ENCODE measurements around the gene RAB40C.

The RAB40C gene

DNA sequence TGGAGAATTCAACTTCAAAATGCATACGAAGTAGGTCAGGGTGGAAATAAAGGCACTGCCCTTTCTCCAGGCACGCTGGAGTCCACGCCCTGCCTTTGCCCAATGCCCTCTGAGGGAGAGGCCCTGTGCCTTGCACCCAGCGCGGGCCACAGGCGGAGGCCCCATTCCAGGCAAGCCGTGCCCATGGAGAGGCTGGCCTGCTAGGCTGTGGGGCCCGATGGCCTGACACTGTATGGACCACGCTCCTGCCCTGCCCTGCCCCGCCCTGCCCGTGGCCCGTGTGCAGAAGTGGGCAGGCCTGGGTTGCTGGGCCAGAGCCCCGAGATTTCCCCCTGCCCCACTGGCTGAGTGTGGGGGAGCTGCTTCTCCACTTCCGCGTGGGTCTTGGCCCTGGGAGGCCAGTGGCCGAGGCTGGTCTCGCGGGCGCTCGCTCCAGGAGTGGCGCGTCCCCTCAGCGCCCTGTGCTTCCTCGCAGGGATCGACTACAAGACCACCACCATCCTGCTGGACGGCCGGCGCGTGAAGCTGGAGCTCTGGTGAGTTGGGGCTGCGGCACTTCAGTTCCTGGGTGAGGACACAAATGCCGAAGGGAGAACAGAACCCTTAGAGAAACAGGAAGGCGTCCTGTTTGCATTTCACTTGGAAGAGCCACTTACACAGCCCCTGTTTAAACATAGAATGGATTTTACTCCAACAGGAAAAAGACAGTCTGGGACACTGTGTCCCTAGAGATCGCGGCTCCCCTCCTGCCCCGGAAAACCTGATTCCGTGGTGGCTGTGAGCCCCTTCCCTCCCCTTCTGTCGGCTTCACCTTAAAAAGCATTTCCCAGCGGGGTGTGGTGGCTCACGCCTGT, 27.1 kb downstream of the RAB40C start:
- no peak for DNase-seq (ENCODE audit: low spot score)

DNA sequence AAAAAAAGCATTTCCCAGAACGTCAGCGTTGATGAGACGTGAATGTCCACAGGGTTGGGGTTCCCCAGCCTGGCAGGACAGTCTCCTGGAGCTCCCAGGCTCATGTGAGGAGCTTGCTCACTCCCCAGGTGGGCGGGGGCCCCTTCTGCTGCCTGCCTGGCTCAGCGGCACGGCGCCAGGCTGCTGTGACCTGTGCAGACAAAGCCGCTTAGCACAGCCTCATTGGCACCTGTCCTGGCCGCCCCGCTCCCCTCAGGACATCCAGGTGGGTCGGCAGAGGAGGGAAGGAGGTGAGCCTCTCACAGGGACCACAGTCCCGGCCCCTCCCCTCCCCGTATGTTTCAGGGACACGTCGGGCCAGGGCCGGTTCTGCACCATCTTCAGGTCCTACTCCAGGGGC, 28.0 kb downstream of the RAB40C start:
- no peak for DNase-seq (ENCODE audit: low spot score)

DNA sequence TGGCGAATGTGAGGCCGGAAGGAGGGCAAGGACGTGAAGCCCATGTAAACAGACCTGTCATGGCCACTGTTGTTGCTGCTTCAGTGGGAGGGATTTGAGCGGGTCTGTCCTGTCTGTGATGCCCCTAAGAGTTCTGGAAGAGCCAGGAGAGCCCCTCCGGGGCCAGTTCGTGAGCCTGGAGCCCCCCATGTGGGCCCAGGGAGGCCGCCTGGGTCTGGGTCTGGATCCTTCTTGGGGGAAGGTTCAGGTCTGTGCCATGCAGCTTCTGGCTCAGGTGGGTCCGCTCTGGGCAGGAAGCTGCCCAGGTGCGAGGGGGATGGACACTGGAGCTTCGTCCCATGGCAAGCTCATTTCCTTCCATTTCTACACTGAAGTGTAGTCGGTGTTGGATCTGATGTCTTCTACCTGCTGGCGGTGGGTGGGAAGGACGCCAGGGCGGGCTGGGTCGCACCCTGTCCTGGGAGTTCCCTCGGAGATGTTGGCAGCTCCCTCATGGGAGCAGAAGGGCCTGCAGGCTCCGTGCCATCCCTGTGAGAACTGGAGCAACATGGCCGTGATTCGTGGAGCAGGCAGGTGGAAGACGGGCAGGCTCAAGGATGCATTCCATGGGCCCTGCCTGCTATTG, 29.7 kb downstream of the RAB40C start:
- DNase-seq (ENCODE audit: low spot score), result no peak

DNA sequence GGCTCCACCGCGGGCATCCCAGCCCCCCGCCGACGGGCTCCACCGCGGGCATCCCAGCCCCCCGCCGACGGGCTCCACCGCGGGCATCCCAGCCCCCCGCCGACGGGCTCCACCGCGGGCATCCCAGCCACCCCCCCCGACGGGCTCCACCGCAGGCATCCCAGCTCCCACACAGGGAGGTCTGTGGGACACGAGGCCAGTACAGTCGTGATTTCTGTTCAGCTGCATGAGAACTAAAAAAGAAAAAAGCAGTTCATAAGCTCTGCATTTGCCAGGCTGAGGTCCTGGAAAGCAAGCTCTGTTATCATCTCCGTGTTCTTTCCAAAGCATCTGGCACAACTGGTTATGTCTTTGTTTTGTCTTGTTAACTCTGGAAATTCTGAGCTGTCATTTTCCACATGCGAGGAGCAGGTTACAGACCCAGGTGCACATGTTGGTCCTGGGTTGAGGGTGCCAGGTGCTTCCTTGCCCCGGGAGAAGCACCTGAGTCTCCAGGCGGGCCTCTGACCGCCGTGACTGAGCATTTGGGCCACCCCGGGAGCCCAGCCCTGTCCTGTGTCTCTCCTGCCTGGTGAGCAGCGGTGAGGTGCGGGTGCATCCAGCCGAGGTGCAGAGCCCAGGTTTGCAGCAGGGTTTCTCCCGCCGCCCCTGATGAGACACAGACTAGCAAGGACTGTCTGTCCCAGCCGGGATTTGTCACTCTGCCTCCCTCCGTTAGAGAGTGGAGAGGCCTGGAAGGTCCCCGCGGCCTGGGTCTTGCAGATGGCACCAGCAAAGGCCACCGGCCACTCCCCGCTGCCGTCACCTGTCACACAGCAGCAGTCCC, 31.0 kb downstream of the RAB40C start:
- DNase-seq (ENCODE audit: low spot score), result no peak

DNA sequence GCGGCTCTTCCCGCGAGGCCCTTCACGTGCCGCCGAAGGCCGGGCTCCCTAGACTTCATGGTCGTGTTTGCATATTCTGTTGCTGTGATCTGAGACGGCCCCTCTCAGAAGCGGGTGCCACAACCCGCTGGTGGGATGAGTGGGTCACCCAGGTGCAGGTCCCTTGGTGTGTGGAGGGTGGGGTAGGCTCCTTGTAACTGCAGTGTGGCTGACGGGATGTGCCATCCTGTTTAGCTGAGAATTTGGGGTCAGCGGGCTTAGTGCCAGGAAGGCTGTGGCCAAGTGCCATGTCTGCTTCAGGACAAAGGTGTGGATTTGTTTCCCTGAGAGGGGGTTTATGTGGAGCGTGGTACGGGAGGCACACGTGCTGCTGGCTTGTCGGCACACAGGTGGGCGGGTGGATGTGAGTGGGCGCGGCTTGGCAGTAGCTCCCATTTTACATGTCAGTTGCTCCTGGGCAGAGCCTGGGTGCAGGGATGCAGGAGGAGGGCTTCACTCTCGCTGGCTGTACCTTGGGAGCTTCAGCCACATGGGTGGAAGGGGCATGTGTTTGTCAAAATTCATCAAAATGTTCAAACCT, 31.8 kb downstream of the RAB40C start:
- DNase-seq (ENCODE audit: low spot score), result no peak

DNA sequence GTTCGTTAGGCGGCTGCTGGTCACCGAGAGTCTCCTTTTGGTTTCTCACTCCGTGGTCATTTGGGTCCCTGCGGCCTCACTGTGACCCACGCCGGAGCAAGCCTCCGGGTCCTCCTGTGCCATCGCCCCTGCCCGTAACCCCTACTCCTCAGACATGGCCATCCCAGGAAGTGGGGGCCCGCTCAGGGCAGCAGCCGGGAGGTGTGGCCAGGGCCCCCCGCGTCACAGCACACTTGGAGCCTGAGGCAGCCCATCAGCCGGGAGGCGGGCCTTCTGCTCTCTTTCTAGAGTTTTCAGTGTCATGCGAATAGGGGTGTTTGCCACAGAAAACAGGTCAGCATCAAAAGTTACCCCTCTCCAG, 33.0 kb downstream of the RAB40C start:
- no peak for DNase-seq (ENCODE audit: low spot score)

DNA sequence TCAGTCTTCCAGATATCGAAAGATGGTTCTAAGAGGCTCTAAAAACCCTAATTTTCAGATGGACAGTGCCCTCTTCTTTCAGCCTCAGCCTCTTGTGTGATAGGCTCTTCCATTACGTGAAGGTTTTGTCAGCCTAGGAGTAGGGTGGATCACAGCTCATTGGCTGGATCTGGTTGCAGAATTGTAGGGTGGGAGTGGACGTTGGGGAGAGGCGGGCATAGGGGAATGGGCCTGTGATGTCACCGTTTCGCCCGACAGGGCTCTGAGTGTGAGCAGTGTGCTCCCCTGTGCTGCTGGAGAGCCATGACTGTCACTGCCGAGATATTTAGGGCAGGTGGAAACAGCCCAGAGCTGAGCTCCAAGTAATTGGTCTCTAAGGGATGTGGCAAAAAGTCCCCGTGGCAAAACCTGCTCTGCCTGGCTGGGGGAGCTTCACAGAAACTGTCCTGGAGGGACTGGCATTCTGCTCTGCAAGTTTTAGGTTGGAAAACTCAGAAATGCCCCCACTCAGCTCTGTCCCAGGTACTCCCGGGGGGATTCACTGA, 34.7 kb downstream of the RAB40C start:
- DNase-seq (ENCODE audit: low spot score), result no peak

DNA sequence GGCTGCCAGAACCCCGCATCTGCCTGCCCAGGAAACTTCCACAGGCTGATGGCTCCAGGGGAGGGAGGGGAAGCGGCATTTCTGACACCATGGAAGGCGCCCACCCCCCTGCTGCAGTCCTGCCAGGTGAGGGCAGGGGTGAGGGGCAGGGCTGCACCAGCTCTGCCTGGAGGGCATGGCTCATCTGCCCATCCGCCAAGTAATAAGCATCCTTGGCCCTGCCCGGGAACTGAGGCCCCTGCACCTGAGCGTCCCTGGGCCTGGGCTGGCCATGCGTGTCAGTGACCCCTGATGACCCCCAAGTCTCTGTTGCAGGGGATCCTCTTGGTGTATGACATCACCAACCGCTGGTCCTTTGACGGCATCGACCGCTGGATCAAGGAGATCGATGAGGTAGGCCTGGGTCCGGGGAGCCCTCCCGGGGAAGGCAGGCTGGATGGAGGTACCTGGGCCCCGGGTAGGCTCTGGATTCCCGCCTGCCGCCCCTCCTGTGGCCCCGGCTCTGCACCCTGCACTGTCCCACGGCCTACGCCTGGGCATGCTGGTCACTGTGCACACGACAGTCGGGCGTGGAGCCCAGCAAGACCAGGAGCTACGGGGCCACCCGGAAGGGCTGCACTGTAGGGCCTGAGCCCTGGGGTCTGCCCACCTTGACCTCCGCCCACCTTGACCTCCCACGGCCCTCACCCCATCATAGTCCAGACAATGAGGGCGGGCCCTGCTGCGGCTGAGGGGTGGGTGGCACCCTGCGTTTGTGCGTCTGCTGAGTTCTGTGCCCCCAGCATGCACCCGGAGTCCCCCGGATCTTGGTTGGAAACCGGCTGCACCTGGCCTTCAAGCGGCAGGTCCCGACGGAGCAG, 35.5 kb downstream of the RAB40C start:
- no peak for DNase-seq (ENCODE audit: low spot score)

DNA sequence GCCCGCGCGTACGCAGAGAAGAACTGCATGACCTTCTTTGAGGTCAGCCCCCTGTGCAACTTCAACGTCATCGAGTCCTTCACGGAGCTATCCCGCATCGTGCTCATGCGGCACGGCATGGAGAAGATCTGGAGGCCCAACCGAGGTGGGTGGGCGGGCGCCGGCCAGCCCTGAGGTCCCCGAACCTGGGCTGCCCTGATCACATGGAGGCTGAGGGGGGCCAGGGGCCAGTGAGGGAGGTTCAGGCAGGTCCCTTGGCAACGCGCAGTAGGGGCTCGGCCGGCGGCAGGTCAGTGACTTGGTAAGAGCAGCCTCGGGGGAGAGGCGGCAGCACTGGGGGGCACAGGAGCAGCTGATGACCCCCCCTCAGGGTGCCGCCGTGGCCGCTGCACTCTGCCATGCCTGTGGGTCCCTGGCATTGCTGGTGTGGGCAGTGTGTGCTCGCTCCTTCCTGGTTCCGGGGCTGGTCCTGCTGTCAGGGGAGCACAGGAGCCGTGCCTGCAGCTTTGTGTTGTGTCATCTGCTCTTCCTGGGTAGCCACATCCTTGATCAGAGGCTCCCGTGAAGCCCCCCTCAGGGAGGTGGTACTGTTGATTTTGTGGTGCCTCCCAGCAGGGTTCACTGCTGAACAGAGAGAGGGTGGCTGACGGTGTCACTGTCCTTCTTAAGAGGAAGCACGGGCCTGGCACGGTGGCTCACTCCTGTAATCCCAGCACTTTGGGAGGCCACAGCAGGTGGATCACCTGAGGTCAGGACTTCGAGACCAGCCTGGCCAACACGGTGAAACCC, 36.3 kb downstream of the RAB40C start:
- DNase-seq (ENCODE audit: low spot score), result no peak

DNA sequence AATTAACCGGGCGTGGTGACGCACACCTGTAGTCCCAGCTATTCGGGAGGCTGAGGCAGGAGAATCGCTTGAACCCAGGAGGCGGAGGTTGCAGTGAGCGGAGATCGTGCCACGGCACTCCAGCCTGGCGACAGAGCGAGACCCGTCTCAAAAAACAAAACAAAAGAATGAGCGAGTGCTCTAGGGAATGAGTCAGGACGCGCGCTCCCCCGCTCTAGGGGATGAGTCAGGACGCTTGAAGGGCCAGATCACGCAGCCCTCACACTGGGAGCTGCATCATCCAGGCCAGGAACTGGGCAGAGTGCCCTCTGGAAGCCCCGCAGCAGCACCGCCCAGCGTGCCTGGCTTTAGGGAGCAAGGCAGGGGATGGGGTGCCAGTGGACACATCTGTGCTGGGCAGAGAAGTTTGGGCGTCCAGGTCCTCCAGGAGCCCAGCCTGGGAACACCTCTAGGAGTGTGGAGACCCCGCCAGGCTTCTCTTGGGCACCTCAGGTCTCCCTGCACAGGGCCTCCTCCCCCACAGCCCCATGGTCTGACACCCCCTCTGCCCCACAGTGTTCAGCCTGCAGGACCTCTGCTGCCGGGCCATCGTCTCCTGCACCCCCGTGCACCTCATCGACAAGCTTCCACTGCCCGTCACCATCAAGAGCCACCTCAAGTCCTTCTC, 37.1 kb downstream of the RAB40C start:
- DNase-seq (ENCODE audit: low spot score), result no peak

DNA sequence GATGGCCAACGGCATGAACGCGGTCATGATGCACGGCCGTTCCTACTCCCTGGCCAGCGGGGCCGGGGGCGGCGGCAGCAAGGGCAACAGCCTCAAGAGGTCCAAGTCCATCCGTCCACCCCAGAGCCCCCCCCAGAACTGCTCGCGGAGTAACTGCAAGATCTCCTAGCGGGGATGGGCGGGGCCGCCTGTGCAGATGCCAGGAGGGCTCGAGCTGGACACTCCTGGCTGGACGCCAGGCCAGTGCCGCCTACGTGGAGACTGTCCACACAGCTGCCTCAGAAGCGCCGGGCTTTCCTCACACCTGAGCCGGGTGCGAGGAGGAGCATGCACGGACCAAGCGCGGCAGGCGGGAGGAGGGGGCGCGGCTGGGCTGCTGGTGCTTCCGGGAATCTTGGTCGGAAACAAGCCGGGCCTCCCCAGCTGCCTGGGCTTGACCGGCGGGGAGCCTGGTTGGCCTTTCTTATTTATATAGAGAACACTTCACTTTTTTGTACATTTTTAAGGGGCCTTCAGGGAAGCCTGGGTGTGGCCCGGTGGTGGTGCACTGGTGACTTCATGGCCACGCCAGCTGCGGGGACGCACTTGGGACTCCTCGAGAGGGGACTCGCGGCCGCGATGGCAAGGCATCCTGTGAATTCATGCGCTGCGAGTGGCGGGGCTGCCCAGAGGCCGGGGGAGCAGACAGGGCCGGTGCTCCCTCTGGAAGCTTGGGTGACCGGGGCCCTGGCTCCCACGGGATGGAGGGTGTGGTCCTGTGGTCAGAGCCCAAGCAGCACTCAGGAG, 37.8 kb downstream of the RAB40C start:
- DNase-seq (ENCODE audit: low spot score), result no peak

DNA sequence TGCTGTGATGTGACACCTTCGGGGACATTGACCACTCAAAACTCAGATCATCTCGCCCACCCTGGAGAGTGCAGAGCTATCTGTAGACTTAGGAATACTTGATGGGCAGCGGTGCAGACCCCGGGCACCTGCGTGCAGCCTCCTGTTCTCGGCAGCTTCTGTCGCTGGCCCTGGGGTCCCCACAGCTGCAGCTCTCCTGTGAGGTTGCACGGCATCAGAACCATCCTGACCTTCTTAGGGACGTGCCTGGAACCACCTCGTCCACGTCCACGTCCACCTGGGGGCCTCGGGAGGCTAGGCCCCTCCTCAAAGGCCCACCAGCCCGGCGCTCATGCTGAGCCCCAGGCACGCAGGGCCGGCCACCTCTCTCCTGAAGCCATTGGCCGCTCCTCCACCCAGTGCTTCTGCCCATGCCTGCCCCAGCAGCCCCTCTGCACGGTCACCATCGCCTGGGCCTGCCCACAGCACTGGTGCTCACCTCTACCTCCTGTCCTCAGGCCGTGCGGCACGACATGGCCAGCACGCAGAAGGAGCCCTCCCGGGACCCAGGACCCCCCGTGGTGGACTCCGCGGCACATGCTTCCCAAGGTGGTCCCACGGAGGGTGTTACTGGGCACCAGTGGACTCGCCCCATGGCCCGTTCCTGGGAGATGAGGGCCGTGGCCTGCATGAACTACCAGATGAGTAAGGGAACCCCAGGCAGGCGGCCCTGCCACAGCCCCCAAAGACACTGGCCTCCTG, 38.6 kb downstream of the RAB40C start:
- no peak for DNase-seq (ENCODE audit: low spot score)

DNA sequence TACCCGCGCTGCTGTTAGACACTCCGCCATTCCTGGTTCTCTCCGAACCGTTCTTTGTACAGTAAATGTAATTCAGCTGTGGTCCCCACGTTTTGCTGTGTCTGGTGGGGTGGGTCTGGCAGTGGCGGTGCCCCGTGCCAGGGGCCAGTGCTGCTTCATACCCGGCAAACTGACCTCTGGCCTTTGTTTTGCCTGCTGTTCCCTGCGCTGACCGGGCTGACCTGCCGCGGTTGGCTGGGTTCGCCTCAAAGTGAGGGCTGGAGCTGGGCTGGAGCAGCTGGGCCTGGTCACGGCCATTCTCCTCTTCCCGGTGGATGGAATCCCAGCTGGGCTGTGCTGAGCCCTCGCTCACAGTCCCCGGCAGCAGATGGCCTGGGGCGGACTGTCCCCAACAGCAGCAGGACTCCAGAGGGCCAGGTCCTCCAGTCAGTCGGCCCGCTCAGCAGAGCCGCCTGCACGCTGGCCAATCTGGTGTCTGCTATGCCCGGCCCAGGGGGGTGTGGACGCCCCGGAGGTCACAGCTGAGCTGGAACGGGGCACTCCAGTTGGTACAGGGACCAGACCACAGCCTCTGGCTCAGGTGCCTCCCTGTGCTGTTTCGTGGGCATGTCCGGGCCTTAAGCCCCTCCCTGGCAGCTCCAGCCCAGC, 39.4 kb downstream of the RAB40C start:
- DNase-seq (ENCODE audit: low spot score), result no peak

DNA sequence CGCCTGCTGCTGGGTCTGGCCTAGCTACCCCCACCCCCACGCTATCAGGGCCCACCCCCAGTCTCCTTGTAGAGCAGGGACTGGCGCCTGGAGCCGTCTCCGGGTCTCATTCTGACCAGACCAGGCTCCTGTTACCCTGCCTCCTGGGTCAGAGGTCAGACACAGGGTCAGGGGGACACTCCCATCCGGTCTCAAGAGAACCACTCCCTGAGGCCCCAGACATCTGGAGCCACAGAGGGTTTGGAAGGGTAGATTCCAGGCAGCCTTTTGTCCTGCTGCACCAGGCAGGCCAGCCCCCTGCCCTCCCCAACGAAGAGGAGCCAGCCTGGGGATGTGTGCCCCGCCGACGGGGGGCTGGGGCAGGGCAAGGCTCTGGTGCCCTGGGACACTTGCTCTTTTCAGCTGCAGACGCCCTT, 40.0 kb downstream of the RAB40C start:
- no peak for DNase-seq (ENCODE audit: low spot score)

DNA sequence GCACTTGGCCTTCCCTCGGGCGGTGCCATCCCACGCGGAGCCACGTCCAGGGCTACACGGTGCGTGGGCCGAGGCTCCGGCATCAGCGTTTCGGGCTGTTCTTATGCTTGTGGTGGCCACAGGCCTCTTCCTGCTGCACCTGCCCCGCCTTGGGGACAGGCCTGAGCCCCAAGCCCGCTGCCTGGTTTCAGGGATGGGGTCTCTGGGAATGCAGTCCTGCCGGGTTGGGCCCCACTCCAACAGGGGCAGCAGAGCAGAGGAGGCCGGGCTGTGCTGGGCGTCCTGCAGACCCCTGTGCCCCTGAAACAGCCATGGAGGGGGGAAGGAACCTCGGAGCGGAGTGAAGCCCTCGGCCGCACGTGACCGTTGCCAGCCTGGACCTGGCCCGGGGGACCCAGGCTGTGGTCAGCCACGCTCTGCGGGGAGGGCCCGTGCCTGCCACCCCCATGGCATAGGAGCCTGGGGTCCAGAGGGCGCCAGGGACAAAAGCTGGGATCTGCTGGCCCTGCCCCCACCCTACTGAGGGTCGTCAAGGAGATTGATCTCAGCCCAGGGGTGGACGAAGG, 40.5 kb downstream of the RAB40C start:
- no peak for DNase-seq (ENCODE audit: low spot score)

DNA sequence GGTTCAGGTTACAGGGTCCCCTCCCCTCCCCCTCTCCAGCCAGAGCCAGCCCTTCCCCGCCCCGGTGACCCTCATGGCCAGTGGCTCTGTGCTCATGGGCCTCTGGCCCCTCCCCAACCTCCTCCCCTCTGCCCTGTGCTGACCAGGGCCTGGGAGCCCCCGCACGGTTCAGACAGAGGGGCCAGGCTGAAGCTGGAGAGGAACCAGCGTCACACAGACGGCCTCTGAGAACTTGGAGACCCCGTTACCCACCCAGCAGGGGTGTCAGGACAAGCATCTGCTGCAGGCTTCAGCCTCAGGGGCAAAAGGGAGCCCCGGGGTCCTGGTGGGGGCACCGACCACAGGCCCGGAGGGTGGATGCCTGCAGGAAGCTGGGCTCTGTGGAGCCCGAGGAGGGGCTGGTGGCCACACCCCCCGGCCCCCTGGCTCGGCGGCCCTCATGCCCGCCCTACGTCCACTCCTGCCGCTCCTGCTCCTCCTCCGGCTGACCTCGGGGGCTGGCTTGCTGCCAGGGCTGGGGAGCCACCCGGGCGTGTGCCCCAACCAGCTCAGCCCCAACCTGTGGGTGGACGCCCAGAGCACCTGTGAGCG, 41.0 kb downstream of the RAB40C start, which contains the start of gene WFIKKN1:
Gene WFIKKN1 (plus strand): TSS at position 171 of the 591 bp plus-strand sequence. CDS start 269 bp downstream, at position 440.
- no peak for DNase-seq (ENCODE audit: low spot score)

DNA sequence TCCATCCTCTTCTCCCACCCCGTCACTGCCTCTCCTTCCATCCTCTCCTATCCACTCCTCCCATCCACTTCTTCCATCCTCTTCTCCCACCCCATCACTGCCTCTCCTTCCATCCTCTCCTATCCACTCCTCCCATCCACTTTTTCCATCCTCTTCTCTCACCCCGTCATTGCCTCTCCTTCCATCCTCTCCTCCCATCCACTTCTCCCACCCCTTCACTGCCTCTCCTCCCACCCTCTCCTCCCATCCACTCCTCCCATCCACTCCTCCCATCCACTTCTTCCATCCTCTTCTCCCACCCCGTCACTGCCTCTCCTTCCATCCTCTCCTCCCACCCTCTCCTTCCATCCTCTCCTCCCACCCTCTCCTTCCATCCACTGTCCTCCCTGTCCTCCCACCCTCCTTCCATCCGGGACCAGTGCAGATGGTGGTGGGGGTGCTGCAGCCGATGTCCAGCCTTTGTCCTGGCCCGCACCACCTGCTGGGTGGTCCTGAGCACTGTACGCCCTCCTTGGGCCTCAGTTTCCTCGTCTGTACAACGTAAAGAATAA, 42.0 kb downstream of the RAB40C start:
- no peak for DNase-seq (ENCODE audit: low spot score)
